ENCODE measurements around the gene DPYSL3. TPM values are rescaled to one million over a fixed set of nuclear protein-coding genes. Genes with fewer than 3 reads are reported as not detected.

DPYSL3 gene
- total RNA-seq, 4 donors from 2014 or later: 27.6 to 107 (median 31.4) TPM

DNA sequence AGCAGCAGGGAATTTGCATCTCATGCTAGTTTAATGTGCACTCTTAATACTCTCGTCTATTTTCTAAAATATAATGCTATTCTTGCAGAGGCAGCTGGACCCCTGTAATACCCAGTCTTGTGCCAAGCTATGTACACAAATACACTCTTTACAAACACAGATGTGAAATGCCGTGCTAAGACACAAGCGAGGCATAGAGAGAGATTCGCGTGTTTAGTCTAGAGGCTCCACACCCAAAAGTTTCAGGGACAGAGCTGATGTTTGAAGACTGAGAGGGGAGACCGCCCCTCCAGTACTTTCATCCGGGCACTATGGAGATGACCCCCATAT lies 1.2 kb downstream of the DPYSL3 start:
- WGBS, 2 donors (ENCODE audit: low coverage in 1 of 2): 31 to 39% methylated on average over 2 to 7 of the region's 7 CpGs
- intact Hi-C loops (cut with DNase I; ENCODE audit: low total_unique reads): loop anchor here (2.0 to 5.0 kb wide), 2 partner anchors 49 to 56 kb away; no protein-coding TSS in a partner anchor
- H3K36me3 ChIP-seq: no peaks in the 10 kb centered on the region
- H3K27ac ChIP-seq: peak overlapping the region; percentile 81 to 87 (median 86)
- peaks cover 12% of the 10 kb centered on the region for H3K27me3 ChIP-seq
- DNase-seq: no peak
- H3K4me1 ChIP-seq: peaks cover 2 to 18% (median 9%) of the 10 kb centered on the region in 4 donors
- peak overlapping the region in 3 of 4 donors; percentile 48 to 63 (median 49) for H3K4me3 ChIP-seq
- TF ChIP-seq, protein P1, sequence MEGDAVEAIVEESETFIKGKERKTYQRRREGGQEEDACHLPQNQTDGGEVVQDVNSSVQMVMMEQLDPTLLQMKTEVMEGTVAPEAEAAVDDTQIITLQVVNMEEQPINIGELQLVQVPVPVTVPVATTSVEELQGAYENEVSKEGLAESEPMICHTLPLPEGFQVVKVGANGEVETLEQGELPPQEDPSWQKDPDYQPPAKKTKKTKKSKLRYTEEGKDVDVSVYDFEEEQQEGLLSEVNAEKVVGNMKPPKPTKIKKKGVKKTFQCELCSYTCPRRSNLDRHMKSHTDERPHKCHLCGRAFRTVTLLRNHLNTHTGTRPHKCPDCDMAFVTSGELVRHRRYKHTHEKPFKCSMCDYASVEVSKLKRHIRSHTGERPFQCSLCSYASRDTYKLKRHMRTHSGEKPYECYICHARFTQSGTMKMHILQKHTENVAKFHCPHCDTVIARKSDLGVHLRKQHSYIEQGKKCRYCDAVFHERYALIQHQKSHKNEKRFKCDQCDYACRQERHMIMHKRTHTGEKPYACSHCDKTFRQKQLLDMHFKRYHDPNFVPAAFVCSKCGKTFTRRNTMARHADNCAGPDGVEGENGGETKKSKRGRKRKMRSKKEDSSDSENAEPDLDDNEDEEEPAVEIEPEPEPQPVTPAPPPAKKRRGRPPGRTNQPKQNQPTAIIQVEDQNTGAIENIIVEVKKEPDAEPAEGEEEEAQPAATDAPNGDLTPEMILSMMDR (IDR thresholded peaks at IDR 0.05): no peak
- no peak for TF ChIP-seq POLR2A (IDR thresholded peaks at IDR 0.05)
- no peak for TF ChIP-seq EP300 (IDR thresholded peaks at IDR 0.05; ENCODE audit: low read depth)
- in situ Hi-C loops (cut with MboI; ENCODE audit: low pct_ligation_motif_present in 1 of 4, low pct_unique_long_range_greater_than_20kb in 1 of 4, low sequenced_read_pairs in 3 of 4): no loop called here
- no peaks in the 10 kb centered on the region for H3K9me3 ChIP-seq

DNA sequence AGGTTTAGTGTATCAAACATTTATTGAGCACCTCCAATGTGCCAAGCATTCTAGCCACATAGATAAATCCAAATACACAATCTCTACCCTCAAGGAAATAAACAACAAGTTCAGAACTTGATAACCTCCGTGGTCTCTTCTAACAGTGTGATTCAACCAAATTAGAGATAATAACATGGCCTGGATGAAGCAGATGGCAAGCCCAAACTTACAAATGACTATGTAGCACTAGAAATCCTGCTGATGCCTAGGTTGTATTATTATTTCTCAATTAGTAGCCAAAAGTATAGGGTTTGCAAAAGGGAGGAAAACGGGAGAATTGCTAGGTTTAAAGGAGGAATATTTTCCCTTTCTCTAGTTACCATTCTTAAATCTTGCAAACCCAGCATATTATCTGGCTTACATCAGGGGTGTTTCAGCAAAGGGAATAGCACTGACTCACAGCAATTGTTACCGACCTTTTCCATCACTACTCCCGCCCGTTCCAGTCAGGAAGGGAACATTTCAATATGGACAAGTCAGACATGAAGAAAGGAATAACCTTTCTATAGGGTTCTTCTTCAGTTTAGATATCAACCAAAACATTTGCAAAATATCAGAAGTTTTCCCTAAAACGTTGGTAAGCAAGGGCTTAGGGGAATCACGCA lies 2.3 kb downstream of the DPYSL3 start:
- 57 to 77% methylated on average over 5 to 7 of the region's 7 CpGs for WGBS, 2 donors (ENCODE audit: low coverage in 1 of 2)
- Histone ChIP-seq H3K9me3 (no peaks in the 10 kb centered on the region), H3K27ac (peak overlapping the region; percentile 81 to 87 (median 86)), H3K27me3 (peaks cover 12% of the 10 kb centered on the region), H3K4me3 (peak overlapping the region in 2 of 4 donors; percentile 48 to 63), H3K4me1 (peaks cover 4 to 18% (median 10%) of the 10 kb centered on the region in 4 donors), H3K36me3 (no peaks in the 10 kb centered on the region)
- DNase-seq: peak; percentile 9
- intact Hi-C loops (cut with DNase I; ENCODE audit: low total_unique reads): loop anchor here (2.0 to 5.0 kb wide), 2 partner anchors 50 to 55 kb away; no protein-coding TSS in a partner anchor
- TF ChIP-seq EP300 (IDR thresholded peaks at IDR 0.05; ENCODE audit: low read depth) (no peak), POLR2AphosphoS5 (IDR thresholded peaks at IDR 0.05) (peak; percentile 70 to 79 (median 74))
- TF ChIP-seq, protein P1 (IDR thresholded peaks at IDR 0.05): no peak
- in situ Hi-C loops (cut with MboI; ENCODE audit: low pct_ligation_motif_present in 1 of 4, low pct_unique_long_range_greater_than_20kb in 1 of 4, low sequenced_read_pairs in 3 of 4): no loop called here

- intact Hi-C loops (cut with DNase I; ENCODE audit: low total_unique reads): no loop called here
- Histone ChIP-seq H3K4me3 (no peak overlapping the region), H3K9me3 (no peaks in the 10 kb centered on the region), H3K27me3 (peaks cover 7% of the 10 kb centered on the region), H3K36me3 (no peaks in the 10 kb centered on the region), H3K4me1 (peaks cover 4 to 14% (median 9%) of the 10 kb centered on the region in 4 donors), H3K27ac (peak overlapping the region; percentile 53 to 87 (median 62))
- in situ Hi-C loops (cut with MboI; ENCODE audit: low pct_ligation_motif_present in 1 of 4, low pct_unique_long_range_greater_than_20kb in 1 of 4, low sequenced_read_pairs in 3 of 4): no loop called here
- WGBS, 2 donors (ENCODE audit: low coverage in 1 of 2): 38 to 56% methylated on average over 1 of the region's 1 CpG
- TF ChIP-seq EP300 (IDR thresholded peaks at IDR 0.05; ENCODE audit: low read depth) (no peak), POLR2AphosphoS5 (IDR thresholded peaks at IDR 0.05) (no peak), POLR2A (IDR thresholded peaks at IDR 0.05) (no peak)
- TF ChIP-seq, protein P1 (IDR thresholded peaks at IDR 0.05): no peak
- no peak for DNase-seq
Observed at GRCh38 chr5:147504535-147504934, 5.3 kb downstream of the DPYSL3 start.

DNA sequence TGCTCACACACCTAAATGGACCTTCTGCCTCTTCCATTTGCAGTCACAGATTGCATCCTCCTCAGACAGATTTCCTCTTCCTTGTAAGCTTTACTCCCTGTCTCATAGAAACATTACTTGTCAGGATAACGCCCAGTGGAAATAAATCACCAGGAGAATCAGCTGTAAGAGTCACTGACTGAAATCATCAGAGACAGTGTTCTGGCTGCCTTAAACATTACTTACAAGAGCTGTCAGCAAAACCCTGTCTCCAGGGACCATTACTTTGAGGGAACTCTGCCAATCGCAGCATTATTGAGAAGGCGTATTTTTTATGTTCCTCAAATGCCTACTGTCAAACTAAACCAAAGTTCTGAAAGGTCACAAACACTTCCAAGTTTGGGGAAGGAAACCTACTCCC lies 5.9 kb downstream of the DPYSL3 start:
- Histone ChIP-seq H3K27ac (peak overlapping the region; percentile 53 to 87 (median 62)), H3K27me3 (peaks cover 2% of the 10 kb centered on the region), H3K4me3 (no peak overlapping the region), H3K36me3 (no peaks in the 10 kb centered on the region), H3K4me1 (peaks cover 4 to 14% (median 8%) of the 10 kb centered on the region in 4 donors), H3K9me3 (no peaks in the 10 kb centered on the region)
- in situ Hi-C loops (cut with MboI; ENCODE audit: low pct_ligation_motif_present in 1 of 4, low pct_unique_long_range_greater_than_20kb in 1 of 4, low sequenced_read_pairs in 3 of 4) (no loop called here), intact Hi-C loops (cut with DNase I; ENCODE audit: low total_unique reads) (no loop called here)
- WGBS, 2 donors (ENCODE audit: low coverage in 1 of 2): 44 to 67% methylated on average over 1 to 3 of the region's 3 CpGs
- peak in 2 of 3 donors; percentile 15 to 33 for TF ChIP-seq POLR2AphosphoS5 (IDR thresholded peaks at IDR 0.05)
- TF ChIP-seq EP300 (IDR thresholded peaks at IDR 0.05; ENCODE audit: low read depth): no peak
- no peak for DNase-seq

Measured in transverse colon (tissue), 4 donors.